SIG-M5 (cell line): ENCODE results near the gene CHMP2A.

Experiments used
- DNase-seq: peaks from one replicate; lab custom pipeline; 2025; lab: John Stamatoyannopoulos, UW

The CHMP2A gene

DNA sequence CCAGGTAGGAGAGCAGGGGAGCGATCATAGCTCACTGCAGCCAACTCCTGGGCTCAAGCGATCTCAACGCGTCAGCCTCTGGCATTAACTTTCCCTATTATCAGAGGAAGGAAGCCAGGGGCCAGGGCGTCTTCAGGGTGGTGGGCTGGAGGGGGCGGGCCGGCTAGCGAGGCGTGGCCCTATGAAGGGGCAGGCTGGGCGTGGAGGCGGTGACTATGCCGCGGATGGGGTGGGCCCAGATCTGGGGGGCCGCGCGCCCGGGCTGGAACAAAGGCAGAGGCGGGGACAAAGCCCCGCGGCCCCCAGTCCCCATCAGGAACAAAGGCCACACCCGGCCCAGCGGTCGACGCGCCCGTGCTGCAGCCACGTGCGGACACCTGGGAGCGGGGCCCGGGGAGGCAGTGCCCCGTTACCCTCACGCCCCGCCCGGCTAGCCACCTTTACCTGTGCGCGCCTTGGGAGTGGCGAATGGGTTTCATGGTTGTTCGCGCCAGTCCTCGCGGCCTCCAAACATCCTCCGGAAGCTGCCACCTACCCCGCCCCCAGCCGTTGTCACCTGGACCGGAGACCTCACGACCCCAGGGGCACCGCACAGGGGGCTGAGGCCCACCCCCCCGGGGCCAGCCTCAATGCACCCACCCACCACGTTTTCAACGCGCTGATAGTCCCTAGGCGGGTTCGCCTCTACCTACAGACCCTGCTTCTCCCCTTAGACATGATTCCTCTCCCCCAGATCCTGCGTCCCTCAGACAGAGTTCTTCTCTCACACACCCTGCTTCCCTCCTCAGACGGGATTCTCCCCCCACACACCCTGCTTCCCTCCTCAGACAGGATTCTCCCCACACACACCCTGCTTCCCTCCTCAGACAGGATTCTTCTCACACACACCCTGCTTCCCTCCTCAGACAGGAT, 16.4 kb downstream of the CHMP2A start:
- DNase-seq: no peak

DNA sequence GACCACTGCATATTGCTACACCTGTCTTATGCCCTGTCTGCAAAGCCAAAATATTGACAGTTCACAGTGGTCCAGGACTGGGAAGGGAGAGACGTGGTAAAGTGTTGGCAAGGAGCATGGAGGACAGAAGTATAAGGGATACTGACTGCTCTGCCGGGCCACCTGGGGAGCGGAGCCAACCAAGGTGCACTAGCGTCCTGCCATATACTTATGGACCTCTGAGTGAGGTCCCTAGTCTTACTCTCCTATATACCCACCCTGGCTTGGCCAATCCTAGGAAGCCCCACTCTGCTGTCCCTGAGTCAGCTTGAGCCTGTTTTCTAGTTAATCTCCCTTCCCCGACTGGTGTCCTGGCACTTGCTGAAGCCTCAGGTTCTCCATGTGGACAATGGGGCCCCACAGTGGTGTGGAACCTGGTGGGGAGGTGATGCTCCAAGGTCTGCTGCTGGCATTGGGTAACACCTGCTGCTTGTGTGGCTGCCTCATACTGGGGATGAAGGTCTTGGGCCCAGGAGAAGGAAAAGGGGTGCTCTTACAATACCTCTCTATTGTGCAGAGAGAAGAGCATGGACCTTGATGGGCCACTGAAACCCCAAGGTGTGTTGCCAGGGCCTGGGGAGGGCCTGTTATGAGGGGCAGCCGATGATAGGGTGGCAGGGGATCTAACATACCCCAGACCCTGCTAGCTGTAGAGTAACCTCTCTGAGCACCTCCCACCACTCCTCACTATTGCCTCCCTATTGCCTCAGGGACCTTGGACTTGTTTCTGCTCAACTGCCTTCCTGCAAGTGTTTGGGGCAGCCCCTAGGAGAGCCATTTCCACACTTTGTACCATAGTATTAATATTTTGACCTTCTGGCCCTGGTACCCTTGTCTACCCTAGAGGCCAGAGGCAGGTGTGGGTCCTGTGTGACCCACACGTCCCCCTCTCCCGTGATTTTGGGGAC, 17.8 kb downstream of the CHMP2A start:
- DNase-seq: no peak

DNA sequence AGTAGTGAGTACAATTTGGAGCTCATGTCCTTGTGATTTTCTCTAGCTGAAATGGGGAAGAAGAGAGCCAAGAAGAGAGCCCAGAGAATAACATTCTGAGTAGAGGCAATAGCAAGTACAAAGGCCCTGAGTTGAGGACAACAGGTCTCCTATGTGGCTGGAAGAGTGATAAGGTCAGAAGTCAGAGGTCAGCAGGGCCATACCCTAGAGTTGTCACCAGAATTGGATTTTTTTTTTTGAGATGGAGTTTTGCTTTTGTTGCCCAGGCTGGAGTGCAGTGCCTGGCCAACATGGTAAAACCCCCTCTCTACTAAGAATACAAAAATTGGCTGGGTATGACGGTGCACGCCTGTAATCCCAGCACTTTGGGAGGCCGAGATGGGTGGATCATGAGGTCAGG, 19.0 kb downstream of the CHMP2A start:
- no peak for DNase-seq

DNA sequence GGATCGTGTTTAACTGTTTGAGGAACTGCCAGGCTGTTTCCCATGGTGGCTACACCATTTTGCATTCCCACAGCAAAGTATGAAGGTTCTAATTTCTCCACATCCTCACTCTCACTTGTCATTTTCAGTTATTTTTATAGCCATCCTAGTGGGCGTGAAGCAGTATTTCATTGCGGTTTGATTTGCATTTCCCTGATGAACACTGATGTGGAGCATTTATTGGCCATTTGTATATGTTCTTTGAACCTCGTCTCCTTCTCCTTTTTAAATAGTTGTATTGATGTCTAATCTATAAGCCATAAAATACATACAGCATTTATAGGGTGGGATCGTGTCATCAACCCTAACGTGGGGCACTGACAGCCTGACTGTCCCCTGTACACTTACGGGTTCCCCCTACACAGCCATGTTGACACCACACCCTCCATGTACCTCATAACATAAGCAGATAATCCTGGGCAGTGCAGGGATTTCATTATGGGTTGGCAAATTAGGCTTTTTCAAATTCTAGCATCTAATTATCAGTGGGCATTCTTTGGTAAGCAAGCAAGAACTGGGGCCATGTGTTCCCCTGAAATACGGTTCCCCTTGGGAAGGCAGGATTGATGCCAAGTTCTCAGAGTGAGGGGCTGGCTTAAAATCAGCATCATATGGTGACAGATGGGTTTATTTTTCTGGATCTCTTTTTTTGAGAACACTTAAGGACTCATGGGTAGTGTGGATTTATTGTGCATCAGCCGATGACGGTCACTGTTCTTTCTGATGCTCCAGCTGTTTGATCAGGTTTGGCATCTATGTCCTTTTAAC, 23.7 kb downstream of the CHMP2A start:
- DNase-seq: no peak

DNA sequence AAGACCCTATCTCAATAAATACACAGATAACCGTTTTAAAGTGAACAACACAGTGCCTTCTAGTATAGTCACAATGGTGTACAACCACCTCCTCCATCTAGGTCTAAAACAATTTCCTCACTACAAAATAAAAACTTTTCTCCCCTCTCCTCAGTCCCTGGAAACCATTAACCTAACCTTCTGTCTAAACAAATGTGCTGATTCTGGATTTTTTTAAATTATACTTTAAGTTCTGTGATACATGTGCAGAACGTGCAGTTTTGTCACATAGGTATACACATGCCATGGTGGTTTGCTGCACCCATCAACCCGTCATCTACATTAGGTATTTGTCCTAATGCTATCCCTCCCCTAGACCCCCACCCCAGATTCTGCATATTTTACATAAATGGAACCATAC, 25.5 kb downstream of the CHMP2A start:
- DNase-seq: no peak

DNA sequence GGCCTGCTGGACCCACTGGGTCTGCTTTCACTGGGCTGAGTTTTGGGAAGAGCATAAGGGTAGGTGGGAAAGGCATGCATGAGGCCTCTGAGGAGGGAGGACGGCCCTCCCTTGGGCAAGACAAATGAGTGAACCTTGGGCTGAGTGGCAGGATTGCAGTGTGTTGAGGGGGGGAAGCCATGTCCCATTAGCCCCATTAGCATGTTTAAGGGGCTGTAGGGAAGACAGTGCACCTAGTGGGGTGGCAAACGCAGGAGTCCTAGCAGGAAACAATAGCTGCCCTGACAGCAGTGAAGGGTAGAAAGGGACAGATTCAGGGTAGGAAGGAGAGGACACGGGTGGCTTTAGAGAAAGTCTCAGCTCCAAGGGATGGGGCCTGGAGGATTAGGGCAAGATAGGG, 32.2 kb downstream of the CHMP2A start:
- no peak for DNase-seq

DNA sequence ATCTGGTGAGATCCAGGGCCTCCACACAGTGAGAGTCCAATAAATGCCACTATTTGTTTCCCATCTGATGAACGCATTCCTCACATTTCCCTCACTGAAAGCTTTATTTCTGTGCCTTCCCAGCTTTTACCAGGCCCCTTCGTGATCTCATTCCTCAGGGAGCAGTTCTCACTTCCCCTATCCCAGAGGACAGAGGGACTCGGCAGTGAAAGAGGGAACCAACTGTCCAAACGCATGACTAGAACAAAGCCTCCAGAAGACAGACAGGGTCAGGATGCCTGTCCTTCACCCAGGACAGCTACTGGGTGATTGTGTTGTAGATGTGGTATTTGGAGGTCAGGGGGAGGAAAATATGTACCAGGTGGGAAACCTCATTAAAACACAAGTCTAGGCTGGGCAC, 33.3 kb downstream of the CHMP2A start:
- DNase-seq: no peak

DNA sequence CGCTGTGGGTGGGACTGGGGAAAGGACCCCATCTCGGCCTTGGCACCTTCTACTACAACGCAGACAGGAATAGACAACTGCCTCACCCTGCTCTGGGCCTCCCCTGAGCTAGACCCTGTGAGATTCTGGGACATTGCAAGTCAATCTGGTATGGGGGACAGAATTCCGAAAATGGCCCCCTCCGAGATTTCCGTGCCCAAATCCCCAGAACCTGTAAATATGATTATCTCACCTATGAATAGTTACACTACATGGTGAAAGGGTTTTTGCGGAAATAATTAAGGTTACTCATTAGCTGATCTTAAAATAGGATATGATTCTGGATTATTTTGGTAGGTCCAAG, 34.7 kb downstream of the CHMP2A start:
- DNase-seq: no peak

DNA sequence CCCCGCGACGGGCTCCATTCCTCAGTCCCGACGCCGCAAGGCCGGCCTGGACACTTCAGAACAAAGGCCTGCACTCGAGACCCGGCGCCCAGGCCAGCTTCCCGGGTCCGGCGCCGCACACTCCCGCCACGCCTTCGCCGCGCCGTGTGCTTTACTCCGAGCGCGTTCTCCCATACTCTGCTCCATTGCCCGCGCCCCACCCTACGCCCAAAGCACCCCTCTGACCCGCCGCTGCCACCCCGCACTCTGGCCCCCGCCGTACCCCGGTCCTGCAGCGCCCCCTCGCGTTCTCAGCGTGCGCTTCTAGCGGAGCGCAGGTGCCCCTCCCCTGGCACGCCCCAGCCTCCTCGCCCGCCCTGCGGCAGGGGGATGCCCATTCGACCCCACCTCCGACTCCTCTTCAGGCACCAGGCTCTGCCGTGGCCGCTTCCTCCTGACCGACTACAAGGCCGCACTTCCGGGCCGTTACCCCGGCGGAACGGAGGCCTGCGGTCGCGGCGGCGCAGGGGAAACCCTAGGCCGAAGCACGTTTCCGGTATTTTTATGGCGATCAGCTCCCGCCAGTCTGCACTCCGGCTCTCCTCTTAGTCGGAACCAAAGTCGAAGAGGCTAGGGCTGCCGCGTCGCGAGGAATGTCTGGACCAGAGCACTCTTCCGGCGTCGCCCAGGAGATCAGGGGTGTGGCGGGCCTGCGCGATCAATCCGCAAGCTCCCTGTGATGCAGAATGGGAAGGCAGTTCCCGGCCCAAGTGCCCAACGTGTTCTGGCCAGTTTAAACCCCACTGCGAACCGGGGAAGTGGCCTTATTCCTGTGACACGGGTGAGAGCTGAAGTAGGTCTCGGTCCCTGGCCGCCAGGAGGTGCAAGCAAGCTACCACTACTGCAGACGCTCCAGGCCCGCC, 35.3 kb downstream of the CHMP2A start, which contains the start of gene ZBTB45:
TSS of gene ZBTB45 (minus strand) at position 456 of the 902 bp plus-strand sequence. CDS start 2,137 bp downstream, outside the sequence.
- peak; percentile 84 for DNase-seq

DNA sequence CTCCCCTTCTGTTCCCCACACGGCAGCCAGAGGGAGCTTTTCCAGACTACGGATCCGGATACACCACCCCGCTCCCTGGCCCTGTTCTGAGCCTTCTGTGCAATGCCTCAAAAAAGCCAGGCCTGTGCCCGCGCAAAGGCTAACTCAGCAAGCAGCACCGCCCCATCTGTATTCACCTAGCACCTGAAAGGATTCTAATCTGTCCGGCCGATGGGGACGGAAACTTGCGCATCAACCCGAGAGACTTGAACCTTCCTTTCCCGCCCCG, 35.9 kb downstream of the CHMP2A start:
- DNase-seq: no peak

DNA sequence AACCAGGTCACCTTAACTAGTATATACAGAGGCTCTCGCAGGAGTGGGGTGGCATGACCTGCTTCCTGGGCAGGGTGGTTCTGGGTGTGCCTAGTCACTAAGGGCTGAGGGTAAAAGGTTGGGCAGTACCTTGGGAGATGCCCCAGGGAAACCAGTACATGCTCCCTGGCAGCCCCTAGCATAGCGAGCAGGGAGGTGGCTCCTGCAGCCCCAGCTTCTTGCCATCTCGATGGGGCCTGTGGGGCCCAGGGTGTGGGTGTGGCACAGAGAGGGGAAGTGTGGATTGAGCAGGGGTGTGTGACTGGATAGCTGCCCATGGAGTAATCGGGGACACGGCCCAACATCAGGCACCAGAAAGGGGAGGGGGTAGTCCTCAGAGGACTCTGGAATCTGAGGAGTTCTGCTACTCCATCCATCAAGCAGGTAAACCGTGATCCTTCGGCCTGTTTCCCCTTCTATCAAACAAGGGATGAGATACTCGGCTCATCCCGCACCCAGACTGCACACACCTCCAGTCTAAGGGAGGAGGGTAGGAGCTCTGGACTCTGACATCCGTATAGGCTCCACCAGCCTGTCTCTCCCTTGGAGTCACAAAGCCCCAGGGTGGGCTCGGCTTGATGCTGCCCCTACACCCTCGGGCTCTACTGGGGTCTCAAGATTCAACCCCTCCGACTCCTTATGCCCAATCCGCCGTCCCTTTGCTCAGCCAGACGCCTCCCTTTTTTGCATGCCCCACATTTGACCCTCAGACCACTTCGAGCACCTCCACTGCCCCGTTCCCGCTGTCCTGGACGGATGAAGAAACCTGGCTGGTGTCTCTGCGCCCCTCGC, 36.4 kb downstream of the CHMP2A start:
- DNase-seq: no peak

DNA sequence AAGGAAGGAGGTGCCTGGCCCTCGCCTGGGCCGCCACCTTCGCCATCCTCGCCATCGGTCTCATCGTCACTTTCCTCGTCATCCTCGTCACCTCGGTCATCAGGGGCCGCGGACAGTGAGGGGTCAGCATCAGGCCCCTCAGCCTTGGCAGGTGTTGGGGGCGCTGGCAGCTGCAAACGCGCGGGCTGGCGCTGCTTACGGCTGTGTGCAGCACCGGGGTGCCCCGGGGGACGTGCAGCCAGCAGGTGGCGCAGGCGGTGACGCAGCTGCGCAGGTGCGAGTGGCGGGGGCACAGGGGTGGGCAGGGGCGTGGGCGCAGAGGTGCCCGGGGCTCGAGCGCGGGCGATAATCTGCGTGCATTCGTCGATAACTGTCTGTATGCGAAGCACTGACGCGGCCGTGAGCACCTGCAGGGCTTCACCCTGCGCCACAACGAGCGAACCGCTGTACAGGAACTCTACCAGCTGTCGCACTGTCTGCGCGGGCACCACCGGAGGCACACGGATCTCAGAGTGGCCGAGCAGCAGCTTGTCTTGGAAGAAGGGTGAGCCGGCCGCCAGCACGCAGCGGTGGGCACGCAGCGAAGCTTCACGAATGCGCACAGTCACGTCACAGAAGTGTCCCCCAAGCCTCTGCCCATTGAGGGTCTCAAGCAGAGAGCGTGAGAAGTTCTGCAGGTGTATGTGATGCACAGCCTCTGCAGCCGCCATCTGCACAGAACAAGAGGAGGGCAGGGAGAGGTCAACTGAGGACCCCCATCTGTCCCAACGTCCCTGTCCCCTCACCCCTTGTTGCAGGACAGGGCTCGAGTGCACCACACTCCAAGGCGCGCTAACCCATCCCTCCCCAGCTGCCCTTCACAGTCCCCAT, 37.7 kb downstream of the CHMP2A start:
- no peak for DNase-seq

DNA sequence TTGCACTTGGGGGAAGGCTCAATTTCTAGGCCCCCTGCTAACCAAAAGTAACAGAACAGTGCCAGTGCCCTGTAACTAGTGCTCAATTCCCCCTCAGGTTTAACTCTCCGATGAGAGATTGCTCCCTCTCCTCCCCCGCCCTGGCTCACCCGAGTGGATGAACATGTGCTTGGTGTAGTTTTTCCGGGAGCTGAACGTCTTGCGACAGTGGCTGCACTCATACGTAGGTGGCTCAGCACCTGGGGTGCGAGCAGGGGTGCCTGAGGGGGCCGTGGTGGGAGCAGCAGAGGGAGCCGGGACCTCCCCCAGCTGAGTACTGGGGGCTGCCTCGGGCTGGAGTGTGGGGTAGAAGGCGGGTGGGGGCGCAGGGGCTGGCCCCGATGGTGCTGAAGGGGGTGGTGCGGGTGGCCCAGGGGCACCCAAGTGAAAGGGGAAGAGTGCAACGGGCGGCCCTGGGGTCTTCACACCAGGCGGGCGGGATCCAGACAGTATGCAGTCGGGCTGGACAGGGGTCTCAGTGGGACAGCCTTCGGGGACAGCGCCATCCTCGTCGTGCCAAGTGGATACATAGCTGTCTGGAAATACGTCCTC, 38.6 kb downstream of the CHMP2A start:
- DNase-seq: no peak

DNA sequence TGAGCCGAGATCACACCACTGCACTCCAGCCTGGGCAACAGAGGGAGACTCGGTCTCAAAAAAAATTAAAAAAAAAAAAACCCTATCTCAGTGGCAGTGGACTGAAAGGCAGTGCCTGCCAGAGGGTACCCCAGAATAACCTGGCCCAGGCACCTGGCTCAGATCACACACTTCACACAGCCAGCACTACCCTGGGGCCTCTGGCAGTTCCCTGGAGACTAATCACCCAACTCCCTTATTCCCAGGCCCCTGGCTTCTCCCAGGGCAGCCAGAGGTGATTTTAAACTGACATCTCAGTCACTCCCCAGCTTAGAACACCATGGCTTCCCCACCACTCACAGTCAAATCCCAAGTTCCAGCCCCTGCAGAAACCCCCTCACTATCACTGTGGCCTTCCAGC, 39.6 kb downstream of the CHMP2A start:
- no peak for DNase-seq

DNA sequence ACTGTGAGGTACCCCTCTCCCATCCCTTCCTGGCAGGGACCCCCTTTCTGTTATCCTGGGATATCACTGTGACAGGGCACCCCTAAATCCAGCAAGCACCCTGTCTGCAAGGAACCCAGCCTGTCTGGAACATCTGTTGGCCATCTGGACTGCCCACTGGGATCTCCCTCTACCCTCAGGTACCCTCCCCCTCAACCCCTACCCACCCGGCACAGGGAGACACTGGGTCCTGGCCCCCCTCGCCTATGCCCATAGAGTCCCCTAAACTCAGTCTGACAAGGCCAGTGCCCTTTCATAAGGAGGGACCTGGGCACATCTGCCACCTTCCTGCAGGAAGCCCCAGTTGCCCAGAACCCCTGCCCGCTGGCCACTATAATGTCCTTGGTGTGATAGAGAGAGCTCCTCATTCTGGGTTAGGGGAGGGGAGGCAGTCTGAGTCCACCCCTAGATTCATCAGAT, 40.3 kb downstream of the CHMP2A start:
- DNase-seq: no peak

DNA sequence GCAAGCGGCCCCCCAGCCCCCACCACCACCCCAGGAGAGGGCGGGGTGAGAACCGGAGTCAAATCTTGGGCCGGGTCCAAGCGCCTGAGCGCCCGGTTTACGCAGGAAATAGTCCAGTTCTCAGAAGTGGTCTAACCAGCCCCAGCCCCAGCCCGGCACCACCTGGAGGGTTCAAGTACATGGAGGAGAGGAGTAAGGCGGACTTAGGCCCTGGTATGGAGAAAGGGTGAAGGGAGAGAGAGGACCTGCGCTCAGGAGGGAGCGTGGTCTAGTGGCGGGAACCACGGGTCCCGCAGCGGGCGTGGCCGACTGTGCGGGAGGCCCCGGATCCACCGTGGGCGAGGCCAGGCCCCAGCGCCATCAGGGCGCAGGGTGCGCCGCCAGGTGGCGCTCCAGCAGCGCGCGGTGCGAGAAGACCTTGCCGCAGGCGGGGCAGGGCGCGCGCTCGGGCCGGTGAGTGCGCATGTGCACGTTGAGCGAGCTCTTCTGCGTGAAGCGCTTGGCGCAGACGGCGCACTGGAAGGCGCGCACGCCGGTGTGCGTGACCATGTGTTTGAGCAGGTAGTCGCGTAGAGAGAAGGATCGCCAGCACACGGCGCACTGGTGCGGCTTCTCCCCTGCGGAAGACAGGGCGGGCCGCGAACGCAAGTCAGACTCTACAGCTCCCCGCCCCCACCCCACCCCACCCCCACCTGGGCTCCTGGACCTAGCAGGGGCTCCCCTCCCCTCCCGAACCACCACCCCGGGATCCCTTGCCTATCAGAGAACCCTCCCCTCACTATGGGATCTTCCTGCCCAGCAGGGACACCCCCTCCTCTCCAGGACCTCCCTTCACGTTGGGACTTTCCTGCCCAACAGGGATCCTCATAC, 41.0 kb downstream of the CHMP2A start:
- DNase-seq: peak; percentile 32

DNA sequence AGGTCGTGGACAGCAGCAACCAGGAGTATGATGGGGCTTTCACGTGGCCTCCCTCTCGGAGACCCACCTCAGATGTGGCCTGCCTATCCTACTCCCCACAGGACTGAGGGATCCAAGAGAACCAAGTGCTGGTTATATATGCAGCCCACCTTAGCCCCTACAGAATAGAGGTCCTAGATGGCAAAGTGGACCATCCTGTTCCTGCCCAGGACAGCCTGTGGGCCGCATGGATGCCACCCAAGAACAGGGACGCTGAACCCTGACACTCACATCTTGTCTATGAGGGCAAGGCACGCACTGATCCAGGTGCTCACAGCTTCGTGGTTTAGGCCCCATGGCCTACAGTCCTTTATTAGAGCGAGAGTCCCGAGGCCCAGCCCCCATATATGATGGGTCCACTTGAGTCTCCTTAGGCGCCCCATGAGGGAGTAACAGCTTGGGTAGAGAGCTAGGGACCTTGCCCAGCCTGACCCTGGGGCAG, 41.7 kb downstream of the CHMP2A start:
- no peak for DNase-seq
